Measurements from ENCODE around the gene PSMD14. TPM values are rescaled to one million over a fixed set of nuclear protein-coding genes. Genes with fewer than 3 reads are reported as not detected.
A peak's percentile ranks its signal among the peaks of the same experiment; 100 is the strongest.
"Not testable (repeated sequence)": the region's sequence is repeated elsewhere in the genome, so short reads cannot be mapped to it uniquely, and the experiment has no call there.

The PSMD14 gene
- total RNA-seq: 39.1 TPM

DNA sequence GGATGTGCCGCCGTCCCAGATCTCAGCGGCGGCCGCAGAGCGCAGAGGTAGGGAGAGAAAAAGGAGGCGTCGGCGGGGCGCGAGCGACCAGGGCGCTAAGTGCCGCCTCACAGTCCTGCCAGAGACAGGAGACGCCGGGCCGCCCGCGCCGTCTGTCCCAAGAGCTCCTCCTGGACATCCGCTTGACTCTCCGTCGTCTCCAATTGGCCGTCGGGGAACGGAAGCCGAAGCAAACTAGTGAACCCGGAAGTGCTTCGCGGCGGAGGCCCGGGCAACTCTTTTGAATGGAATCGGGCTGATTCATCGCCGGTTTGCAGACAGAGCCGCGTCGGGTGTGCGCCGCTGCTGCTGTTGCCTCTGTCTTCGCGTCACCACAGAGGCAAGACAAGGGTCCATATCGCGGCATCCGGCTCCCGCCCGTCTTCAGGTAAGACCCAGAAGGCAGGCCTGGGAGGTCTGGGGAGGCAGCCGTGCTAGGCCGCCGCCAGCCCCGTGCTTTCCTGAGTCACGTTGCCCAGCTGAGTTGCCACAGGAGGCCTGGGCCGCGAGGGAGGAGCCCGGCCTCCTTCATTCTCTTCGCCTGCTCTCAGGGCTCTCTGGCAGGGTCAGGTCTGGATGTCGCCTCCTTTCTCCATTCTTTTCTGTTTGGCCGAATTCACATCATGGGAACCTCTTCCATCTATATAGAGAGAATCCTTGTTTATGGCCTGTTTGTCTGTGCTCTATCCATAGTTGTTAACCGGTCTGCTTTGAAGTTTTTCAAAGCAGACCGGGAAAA lies at the start of gene PSMD14:
Gene PSMD14, plus strand, starts transcription at position 248 of the 778 bp plus-strand sequence. CDS start 10,401 bp downstream, outside the sequence.
- peak; percentile 96 for ATAC-seq

DNA sequence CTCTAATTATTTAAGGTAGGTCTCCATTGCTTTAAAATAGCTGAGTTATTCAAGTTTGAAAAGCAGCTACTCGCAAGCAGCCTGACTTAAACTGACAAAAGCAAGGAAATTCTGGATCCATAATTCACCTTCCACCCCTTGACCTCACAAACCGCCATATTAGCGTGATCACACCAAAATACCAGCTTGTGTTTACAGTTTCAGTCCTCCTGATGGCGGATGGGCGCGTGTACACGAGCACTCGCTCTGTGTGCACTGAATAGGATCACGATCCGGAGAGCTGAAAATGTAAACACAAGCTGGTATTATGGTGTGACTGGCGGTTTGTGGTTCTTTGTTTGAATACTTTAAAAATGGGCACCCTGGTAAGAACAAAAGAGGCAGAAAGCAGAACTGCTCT lies 42.4 kb upstream of the PSMD14 start:
- ATAC-seq: no peak

DNA sequence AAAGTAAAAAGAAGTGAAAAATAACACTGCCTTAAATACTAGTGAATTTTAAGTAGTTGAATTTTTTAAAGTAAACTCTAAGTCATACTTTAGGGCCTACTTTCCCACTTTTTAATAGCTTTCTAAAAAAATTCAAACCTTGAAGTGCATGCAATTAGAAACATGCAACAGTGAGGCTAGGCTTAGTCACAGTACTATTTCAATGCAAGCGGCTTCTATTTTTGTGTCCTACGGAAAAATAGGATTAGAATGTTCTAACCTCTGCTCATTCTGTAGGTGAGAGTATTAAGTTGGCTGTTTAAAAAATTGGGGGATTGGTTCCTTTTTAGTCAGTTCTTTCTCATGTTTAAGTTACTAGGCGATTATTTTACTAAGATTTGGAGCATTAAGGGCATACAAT lies 39.1 kb upstream of the PSMD14 start:
- no peak for ATAC-seq

DNA sequence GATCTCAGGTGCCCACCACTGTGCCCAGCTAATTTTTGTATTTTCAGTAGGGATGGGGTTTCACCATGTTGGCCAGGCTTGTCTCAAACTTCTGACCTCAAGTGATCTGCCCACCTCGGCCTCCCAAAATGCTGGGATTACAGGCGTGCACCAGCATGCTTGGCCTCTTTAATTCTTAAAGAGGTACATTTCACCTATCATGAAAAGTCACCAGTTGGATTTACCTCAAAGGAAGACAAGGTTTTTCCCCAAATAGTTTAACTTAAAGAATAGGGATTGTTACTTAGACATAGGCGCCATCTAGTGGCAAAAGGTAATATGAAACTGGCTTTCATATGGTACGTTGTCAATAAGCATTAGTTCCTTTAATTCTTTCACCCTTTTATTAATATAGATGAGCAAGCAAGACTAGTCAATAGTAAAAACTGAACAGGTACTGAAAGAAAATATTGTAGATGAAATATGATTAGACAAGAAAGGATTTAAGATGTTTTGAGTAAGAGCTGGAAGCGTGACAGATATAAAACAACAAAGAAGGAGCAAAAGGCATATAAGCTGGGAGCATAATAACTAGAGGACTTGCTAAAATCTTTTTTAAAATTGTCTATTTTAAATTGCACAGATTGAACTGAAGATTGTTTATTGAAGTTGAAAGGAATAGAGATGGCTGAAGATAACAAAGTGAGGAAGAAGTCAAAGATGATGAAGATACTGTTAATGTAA lies 35.0 kb upstream of the PSMD14 start:
- ATAC-seq: no peak

DNA sequence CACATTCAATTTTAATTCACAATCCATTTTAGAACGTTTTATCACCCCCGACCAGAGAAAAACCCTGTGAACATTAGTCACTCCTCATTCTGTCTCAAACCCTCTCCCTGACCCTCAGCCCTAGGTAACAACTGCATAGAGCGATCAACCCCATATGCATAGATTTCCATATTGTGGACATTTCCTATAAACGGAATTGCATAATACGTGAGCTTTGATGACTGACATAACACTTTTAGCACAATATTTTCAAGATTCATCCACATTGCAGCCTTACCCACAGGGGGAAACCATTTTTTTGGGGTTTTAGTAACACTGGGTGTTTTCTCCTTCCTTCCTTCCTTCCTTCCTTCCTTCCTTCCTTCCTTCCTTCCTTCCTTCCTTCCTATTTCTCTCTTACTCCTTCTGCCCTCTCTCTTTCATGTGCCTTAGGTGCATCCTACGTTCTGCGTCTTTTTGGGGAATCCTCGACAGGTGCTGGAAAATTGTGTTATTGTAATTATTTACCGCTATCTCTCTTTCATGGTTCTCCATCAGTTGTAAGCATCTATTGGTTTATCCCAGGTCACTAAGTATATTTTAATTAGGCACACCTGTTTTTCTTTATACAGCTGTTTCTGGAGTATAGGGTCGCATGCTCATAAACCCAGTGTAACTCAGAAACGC lies 29.5 kb upstream of the PSMD14 start:
- not testable (repeated sequence) for ATAC-seq

DNA sequence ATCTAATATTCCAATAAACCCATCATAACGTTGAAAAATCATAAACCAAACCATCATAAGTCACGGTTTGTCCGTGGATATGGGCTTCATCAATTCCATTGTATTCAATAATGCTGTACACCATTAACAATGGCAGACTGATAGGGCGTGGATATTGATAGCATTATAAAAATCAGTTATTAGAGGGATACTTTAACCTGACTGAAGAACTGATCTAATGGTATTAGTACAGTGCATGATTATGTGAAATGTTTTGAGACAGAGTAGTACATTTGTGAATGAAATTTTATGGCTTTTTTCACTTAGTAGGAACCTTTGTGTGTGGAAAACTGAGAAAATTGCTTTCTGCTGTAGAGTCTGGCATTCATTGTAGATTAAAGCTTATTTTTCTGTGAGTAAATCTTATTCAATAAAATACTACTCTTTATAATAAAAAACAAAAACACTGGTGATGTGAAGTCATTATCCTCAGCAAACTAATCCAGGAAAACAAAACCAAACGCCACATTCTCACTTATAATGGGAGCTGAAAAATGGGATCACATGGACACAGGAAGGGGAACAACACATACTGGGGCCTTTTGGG lies 28.9 kb upstream of the PSMD14 start:
- ATAC-seq: not testable (repeated sequence)

DNA sequence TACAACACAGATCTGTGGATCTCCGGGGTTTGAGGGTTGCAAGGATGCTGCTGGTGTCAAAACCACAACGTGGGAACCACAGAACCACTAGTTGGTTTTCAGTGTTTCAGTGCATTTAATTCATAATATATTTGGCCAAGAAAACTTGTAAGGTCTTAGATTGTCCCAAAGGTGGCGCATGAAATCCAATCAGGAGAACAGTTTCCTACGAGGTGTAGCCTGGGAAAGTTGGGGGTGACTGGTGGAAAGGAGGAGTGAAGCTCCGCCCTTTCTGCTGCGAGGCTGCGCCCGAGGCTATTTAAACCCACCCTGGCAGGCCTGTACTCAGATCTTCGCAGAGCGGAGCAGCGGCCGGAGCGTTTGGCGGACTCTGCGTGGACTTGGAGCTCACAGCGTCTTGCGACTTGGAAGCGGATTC lies 27.3 kb upstream of the PSMD14 start:
- ATAC-seq: not testable (repeated sequence)

DNA sequence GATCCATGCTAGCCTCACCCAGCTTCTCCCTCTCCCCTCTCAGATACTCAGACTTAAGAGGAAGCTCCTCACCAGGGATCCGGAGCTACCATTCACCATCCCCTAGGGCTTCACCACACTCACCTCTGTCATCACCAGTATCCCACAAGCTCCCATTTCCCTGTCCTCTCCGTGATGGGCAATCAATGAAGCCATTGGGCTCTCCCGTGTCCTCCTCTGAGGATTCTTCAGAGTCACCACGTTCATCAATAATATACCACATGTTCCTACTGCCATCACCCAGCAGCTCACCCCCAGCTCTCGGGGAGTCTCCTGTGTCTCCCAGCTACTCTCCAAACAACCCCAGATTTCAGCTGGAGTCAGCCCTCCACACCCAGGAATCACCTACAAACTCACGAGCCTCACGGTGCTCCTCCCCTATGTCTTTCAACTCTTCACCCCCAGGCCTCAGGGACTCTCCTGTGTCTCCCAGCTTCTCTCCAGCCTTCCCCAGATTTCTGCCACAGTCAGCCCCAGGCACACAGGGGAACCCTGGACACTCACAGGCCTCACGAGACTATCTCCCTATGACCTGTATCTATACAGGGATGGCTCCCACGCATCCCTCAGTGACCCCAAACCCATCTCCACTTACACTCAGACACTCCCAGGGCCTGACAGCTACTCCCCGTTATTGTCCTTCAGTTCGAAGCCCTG lies 26.5 kb upstream of the PSMD14 start:
- not testable (repeated sequence) for ATAC-seq

DNA sequence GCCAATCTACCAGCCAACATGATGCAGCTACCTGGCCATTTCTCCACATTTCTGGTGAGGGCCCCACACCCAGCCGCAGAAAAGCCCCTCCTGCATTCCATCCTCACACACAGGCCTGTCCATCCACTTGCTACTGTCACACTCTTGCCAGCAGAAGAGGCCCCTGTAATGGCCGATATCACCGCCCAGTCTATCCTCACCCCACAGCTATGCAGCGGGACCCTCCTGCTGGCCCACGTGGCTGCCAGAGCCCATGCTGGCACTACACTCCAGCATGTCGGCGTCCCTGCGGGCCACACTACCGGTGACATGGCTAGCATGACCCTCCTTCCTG lies 25.9 kb upstream of the PSMD14 start:
- ATAC-seq: not testable (repeated sequence)

DNA sequence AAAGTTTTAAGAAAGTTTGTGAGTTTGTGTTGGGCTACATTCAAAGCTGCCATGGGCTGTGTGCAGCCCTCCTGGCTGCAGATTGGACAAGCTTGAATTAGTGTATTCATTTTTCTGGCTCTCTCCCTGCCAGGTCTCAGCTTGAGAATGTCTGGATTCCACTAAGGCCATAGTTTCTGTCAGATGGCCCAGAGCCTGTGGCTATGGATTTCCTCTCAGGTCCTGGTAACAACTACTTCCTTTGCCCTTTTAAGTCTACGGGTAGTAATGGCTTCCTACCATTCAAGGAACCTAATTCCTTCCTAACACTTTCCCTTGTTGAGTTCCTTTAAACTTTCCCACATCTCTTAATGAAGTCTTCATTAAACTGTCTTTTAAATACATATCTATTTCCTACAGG lies 24.3 kb upstream of the PSMD14 start:
- ATAC-seq: no peak

DNA sequence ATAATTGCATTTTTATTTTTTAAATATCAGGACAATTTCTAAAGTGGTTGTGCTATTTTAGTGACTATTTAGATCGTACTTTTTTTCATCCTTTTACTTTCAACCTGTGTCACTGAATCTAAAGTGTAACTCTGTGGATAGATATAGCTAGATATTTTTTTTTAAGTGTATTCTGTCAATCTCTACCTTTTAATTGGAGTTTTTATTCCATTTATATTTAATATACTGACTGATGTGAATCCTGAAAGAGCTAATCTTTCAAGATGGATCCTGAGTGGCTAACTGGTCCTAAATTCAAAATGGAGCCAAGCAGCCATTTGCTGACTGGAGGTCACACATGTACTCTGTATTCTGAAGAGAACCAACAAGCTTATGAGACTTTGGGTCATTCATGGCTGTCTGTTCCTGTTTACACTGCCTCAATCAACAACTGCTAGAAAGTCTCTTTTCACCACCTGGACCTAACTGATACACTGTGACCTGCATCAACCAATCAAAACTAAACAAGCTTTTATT lies 4.6 kb upstream of the PSMD14 start:
- ATAC-seq: no peak

DNA sequence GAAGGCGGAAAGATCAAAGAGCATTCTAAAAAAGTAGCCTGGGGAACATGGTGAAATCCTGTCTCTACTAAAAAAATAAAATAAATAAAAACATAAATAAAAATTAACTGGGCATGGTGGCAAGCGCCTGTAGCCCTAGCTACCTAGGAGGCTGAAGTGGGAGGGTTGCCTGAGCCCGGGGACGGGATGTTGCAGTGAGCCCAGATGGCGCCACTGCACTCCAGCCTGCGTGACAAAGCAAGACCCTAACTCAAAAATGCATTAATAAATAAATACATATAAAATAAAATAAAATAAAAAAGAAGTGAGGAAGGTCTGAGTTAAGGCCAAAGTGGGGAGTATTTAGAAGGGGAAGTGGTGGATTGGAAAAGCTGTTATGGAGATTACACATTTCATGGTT lies 1.3 kb upstream of the PSMD14 start:
- ATAC-seq: no peak

DNA sequence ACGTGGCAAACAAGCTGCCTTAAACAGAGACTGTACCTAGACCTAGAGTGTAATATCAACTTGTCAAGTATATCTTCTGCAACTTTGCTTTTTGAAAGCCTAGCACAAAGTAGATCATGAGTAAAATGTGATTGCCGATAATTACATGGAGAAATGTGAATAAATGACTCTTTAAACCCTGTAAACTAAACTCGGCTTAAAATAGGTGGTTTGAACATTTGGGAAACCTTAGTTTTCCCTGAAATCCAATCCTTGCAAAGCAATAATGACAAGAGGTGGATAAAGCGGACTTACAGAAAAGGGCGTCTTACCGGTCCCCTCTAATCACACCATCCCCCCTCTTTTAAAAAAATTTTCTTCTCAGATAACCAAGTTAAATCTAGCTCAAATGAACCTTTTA lies 549 bp upstream of the PSMD14 start:
- ATAC-seq: no peak

DNA sequence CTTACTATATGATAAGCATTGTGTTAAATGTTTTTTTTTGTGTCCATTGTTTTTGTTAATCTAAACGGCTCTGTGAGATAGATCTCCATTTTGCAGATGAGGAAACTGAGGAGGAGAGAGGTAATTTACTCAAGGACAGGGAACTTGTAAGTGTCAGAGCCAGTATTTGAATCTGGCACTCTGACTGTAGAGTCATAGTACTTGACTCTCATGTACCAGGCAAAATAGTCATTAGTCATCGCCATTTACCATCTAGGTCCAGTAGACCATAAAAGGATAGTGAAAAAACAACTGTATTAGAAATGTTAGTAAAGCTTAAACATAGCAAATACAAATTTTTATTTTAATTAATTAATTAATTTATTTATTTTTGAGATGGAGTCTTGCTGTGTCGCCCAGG lies 4.8 kb downstream of the PSMD14 start:
- no peak for ATAC-seq

DNA sequence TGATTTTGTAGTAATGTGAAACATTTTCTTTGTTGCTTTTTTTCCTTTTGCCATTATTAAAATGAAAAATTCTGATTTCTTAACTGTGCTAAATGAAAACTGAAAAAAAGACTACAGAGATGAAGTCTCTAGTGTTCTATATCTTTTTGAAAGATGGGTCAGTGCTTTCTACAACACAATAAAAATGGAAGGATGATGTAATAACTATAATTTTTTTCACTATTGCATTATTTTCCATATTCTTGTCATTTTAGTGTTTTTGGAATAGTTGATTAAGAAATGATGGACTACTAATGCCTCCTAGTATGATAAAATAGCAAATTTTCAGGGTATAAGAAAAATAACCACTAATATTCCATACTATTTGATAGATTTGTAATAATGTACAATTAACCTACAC lies 7.2 kb downstream of the PSMD14 start:
- ATAC-seq: no peak

DNA sequence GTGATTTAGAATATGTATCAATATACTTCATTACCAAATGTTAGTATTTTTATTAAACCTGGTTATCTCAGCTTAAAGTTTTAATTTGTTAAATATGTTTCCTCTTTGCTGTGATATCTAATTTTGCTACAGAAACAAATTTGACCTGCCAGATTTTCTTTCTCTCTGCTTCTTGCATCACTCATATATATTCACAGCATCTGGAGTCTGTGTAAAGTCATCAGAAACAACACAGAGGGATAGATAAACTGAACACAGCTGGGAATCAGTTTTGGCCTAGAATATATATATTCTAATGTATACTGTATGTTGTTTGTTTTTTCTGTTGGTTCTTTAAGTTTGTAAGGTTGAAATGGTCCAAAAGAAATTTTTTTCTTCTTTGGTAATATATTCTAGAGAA lies 8.5 kb downstream of the PSMD14 start:
- ATAC-seq: no peak

DNA sequence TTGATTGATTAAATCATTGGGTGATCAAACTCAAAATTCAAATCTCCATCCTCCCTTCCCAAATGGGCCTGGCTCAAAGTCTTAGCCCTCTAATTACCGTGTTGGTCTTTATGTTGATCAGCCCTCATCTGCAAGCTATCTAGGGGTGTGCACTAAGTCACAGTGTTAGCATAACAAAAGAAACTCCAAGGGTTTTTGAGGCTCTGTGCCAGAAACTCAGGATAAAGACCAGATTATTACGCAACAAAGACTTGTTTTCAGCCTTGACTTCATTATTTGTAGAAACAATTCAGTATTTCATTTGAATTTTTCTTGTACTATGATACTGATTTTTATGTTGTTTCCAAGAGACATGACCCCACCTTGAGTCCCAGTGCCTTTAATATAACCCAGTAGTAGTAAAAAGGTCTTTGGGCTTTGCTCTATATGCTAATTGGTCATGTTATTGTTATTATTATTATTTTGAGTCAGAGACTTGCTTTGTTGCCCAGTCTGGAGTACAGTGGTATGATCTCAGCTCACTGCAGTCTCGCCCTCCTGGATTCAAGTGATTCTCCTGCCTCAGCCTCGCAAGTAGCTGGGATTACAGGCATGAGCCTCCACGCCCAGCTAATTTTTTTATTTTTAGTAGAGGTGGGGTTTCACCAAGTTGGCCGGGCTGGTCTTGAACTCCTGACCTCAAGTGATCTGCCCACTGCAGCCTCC lies 13.9 kb downstream of the PSMD14 start:
- ATAC-seq: no peak

DNA sequence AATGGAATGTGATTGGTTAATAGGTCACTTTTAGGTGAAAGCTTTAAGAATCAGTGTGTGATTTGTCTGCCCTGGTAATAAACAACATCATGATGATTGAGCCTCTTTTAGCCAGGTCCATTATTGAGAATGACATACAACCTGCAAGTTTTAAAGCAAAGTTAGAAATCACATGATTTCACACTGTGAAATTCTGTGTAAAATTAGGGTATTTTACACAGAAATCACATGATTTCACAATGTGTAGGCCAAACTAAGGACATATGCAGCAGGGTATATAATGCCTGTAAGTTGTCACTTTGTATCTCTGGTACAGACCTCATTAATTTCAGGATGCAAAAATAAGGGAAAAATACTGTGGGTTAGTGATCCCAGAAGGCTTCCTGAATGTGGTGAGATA lies 16.7 kb downstream of the PSMD14 start:
- no peak for ATAC-seq

DNA sequence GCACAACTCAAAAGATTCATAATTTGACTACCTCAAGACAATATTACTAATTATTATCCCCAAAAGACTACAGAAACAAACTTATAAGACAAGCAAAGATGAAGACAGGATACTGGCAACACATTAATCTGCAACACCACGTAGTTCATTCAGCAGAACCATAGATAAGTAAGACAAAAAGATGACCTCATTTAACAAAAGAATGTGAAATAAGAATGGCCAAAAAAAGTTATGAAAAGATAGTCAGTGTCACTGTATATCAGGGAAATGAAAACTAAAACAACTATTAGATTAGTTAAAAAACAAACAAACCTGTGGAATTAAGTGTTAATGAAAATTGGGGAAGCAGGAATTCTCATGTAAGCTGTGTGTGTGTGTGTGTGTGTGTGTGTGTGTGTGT lies 19.4 kb downstream of the PSMD14 start:
- no peak for ATAC-seq

DNA sequence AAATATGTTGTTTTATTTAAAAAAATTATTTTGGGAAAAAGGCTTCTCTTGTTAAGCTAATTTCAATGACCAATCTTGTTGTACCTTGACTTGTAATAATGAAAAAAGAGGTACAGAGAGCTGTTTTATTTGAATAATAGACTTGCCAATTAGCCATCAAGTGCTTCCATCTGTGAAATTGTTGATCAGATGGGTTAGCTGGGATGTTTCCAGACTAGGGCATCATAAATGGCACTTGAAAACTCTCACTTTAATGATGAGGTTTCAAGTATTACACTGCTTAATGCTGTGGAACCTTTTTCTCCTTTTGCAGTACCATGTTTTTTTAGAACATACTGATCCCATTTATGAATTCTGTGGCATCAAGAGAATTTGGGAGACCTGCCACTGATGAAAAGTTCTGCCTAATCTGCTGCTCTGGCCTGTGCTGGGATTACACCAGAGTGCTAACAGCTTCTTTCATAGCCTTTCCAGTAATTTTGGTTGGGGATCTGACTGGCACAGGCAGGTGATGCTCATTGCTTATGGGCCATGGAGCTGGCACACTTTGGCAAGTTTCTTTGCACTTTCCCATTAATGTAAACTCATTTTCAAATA lies 24.2 kb downstream of the PSMD14 start:
- no peak for ATAC-seq

DNA sequence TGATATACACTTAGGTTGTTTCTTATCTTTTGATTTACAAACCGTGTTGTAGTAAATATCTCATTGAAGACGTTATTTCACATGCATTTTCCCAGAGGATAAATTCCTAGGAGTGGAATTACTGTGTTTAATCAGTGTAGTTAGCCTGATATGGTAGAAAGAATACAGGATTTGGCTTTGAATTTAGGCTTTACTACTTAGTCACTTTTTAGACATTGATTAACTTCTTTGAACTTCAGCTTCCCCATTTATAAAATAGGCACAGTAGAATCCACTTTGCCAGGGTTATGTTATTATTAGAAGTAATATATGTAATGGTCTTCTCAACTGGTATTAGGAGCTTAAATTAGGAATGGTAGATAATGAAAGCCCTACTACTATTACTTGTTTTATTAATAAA lies 27.4 kb downstream of the PSMD14 start:
- ATAC-seq: no peak
